ENCODE measurements around the gene PRRT2. TPM values are rescaled to one million over a fixed set of nuclear protein-coding genes. Genes with fewer than 3 reads are reported as not detected.
"Not testable (repeated sequence)": the region's sequence is repeated elsewhere in the genome, so short reads cannot be mapped to it uniquely, and the experiment has no call there.

PRRT2 gene
- polyA plus RNA-seq, 4 donors, result 12.5 to 29.4 (median 20.6) TPM

DNA sequence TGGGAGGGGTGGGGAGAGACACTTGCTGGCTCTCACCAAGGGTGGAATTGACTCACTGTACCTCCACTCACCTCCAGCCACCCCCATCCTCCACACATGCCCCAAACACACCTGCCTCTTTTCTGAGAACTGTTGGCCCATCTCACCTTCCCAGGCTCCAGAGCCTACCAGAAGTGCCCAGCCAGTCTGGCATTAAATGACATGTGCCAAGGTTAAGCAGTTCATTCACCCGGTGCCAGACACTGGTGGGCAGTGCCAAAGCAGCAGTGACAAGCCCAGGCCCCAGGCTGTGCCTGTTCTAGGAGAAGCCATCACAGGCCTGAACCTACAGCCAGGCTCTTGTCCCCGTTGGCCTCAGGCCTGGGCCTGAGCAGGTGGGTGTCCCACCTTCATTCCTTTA lies 19.5 kb downstream of the PRRT2 start:
- DNase-seq (ENCODE audit: low read depth in 4 of 4, low spot score in 3 of 4), result no peak

GRCh38 chr16:29833219-29833618 lies 21.2 kb downstream of the PRRT2 start:
- not testable (repeated sequence) for DNase-seq (ENCODE audit: low read depth in 4 of 4, low spot score in 3 of 4)

- no peak for DNase-seq (ENCODE audit: low read depth in 4 of 4, low spot score in 3 of 4)
Measured at GRCh38 chr16:29834079-29834478, 22.1 kb downstream of the PRRT2 start.

DNA sequence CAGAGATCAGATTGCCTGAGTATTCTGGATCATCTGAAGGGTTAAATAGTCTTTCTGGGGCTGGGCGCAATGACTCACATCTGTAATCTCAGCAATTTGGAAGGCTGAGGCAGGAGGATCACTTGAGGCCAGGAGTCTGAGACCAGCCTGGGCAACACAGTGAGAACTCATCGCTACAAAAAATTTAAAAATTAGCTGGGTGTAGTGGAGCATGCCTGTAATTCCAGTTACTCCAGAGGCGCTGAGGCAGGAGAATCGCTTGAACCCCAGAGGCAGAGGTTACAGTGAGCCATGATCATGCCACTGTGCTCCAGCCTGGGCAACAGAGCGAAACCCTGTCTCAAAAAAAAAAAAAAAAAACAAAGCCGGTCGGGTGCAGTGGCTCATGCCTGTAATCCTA lies 23.9 kb downstream of the PRRT2 start:
- no peak for DNase-seq (ENCODE audit: low read depth in 4 of 4, low spot score in 3 of 4)

GRCh38 chr16:29836623-29837022 lies 24.6 kb downstream of the PRRT2 start:
- DNase-seq (ENCODE audit: low read depth in 4 of 4, low spot score in 3 of 4), result no peak

GRCh38 chr16:29837841-29838240 lies 25.8 kb downstream of the PRRT2 start:
- DNase-seq (ENCODE audit: low read depth in 4 of 4, low spot score in 3 of 4), result no peak

GRCh38 chr16:29839822-29840221 lies 27.8 kb downstream of the PRRT2 start:
- DNase-seq (ENCODE audit: low read depth in 4 of 4, low spot score in 3 of 4), result no peak

- DNase-seq (ENCODE audit: low read depth in 4 of 4, low spot score in 3 of 4), result no peak
Measured at GRCh38 chr16:29840240-29840639, 28.2 kb downstream of the PRRT2 start.

DNA sequence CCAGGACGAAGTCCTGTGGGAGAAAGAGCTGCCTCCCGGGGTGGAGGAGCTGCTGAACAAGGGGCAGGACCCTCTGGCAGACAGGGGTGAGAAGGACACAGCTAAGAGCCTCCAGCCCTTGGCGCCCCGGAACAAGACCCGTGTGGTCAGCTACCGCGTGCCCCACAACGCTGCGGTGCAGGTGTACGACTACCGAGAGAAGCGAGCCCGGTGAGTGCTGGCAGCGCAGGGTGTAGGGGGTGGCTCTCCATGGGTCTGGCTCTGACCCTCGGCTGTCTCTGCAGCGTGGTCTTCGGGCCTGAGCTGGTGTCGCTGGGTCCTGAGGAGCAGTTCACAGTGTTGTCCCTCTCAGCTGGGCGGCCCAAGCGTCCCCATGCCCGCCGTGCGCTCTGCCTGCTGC lies 29.6 kb downstream of the PRRT2 start:
- DNase-seq (ENCODE audit: low read depth in 4 of 4, low spot score in 3 of 4), result no peak

- no peak for DNase-seq (ENCODE audit: low read depth in 4 of 4, low spot score in 3 of 4)
Measured at GRCh38 chr16:29842732-29843346, 30.8 kb downstream of the PRRT2 start.

DNA sequence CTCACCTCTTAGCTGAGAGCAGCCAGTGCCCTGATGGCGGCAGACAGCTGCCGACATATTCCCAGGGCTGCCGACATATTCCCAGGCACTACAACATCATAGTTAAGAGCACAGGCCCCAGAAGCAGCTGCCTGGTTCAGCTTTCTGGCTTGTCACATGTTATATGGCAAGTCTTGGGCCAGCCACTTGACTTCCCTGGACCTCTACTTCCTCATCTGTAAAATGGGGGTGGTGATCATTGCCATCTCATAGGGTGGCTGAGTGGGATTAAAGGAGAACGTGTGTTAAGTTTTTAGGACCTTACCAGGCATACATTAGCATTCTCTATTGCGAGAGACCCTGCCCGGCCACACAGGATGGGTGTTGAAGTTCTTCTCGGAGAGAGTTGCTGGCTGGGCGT lies 31.9 kb downstream of the PRRT2 start:
- DNase-seq (ENCODE audit: low read depth in 4 of 4, low spot score in 3 of 4), result no peak

GRCh38 chr16:29844575-29845331 lies 32.8 kb downstream of the PRRT2 start:
- DNase-seq (ENCODE audit: low read depth in 4 of 4, low spot score in 3 of 4), result no peak

- no peak for DNase-seq (ENCODE audit: low read depth in 4 of 4, low spot score in 3 of 4)
Measured at GRCh38 chr16:29845656-29846055, 33.7 kb downstream of the PRRT2 start.

- DNase-seq (ENCODE audit: low read depth in 4 of 4, low spot score in 3 of 4), result no peak
Measured at GRCh38 chr16:29848420-29849297, 36.7 kb downstream of the PRRT2 start.

- DNase-seq (ENCODE audit: low read depth in 4 of 4, low spot score in 3 of 4), result no peak
Measured at GRCh38 chr16:29849505-29849904, 37.5 kb downstream of the PRRT2 start.

DNA sequence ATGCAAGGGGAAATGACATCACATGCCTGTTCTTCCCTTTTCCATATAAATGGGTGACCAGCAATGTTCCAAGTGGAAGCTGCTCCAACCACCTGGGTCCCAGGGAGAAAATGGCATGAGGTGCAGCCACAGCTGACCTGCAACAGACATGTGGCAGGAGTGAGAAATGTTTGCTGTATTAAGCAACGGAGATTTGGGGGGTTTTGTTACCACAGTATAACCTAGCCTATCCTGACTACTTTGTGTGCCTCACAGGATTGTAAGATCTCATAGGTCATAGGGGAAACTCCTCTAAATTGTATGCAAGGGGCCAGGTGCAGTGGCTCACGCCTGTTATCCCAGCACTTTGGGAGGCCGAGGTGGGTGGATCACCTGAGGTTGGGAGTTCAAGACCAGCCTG lies 39.0 kb downstream of the PRRT2 start:
- no peak for DNase-seq (ENCODE audit: low read depth in 4 of 4, low spot score in 3 of 4)

GRCh38 chr16:29852654-29853053 lies 40.7 kb downstream of the PRRT2 start:
- no peak for DNase-seq (ENCODE audit: low read depth in 4 of 4, low spot score in 3 of 4)

DNA sequence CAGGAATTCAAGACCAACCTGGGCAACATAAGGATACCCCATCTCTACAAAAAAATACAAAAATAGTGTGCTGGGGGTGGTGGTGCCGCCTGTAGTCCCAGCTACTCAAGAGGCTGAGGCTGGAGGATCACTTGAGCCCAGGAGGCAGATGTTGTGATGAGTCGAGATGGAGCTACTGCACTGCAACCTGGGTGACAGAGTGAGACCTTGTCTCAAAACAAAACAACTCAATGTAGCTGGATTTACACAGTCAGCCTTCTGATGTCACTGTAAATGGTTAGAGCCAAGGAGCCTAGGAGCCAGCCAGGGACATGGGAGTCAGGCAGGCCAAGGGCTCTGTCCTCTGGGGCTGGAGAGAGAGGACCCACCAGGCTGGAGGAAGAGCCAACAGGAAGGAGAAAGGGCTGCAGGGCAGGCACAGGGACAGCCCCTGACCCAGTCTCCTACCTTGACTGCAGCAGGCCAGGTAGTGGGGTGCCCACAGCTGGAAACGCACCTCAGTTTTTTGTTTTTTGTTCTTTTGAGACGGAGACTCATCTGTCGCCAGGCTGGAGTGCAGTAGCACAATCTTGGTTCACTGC lies 42.6 kb downstream of the PRRT2 start:
- no peak for DNase-seq (ENCODE audit: low read depth in 4 of 4, low spot score in 3 of 4)

GRCh38 chr16:29857133-29857760 lies 45.3 kb downstream of the PRRT2 start:
- DNase-seq (ENCODE audit: low read depth in 4 of 4, low spot score in 3 of 4), result no peak

DNA sequence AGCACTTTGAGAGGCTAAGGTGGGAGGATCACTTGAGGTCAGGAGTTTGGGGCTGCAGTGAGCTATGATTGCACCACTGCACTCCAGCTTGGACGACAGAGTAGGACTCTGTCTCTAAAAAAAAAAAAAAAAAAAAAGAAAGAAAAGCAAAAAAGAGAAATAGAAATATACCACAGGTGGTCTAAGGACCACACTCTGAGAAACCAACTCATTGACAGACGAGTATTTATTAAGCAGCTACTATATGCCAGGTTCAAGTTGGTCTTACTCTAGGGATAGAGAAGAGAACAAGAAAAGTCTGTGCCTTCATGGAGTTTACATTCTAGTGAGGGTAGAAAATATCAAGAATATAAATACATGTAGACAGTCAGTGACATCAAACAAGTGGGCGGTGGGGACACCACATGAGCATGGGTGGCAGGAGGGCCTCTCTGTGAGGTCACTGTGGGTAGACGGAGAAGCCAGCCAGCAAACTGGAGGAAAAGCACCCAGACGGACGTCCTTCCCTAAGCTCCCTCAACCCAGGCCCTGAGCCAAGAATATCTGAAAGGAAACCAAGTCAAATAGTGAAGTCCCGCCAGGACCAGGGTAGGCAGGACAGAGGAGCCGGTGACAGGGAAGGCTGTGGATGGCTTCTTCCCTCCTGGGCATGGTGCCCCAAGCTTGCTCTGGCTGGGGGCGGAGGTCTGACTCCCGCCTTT lies 46.3 kb downstream of the PRRT2 start:
- no peak for DNase-seq (ENCODE audit: low read depth in 4 of 4, low spot score in 3 of 4)

Measured in left renal pelvis (tissue), 4 donors.